Testis (tissue), 2 donors: Measurements from ENCODE around the gene NAP1L5.

ENCODE experiments used
- POLR2A ChIP-seq: fragments of 450-650 bp; IDR thresholded peaks from one replicate; pipeline ENCODE4 v1.6.1; 2017; ENCODE audit warnings: antibody characterized with exemption, mild to moderate bottlenecking, moderate library complexity
- TF ChIP-seq, protein P1 (sequence below), 3 experiments: fragments of 450-650 bp in 2 of 3; fragments of 200-600 bp in 1 of 3; sonication (generic) in 1 of 3; IDR thresholded peaks; one replicate each; pipeline ENCODE4 v1.5.1; 2016 to 2019; ENCODE audit warnings: antibody characterized with exemption in 3 of 3, mild to moderate bottlenecking in 2 of 3, moderate library complexity in 1 of 3

DNA sequence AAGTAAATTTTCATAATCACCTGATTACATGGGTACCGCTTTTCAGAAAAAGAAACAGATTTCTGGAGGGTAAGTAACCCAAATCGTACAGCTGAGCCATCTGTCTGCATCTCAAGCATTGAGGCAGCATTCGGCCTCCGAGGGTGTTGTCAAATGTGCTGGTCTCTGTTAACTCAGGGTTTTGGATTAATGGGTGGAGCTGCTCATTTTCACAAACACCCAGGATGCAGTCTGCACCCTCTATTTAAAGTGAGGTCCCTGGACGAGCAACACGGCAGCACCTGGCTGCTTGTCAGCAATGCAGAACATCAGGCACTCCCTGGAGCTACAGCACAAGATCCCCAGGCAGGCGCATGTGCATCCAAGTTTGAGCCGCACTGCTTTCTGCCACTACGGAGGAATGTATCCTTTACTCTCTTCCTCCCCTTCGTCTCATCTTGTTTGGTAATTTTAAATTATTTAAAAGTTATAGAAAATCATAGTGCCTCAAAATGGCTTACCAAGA, 24.7 kb upstream of the NAP1L5 start:
- TF ChIP-seq, protein P1, sequence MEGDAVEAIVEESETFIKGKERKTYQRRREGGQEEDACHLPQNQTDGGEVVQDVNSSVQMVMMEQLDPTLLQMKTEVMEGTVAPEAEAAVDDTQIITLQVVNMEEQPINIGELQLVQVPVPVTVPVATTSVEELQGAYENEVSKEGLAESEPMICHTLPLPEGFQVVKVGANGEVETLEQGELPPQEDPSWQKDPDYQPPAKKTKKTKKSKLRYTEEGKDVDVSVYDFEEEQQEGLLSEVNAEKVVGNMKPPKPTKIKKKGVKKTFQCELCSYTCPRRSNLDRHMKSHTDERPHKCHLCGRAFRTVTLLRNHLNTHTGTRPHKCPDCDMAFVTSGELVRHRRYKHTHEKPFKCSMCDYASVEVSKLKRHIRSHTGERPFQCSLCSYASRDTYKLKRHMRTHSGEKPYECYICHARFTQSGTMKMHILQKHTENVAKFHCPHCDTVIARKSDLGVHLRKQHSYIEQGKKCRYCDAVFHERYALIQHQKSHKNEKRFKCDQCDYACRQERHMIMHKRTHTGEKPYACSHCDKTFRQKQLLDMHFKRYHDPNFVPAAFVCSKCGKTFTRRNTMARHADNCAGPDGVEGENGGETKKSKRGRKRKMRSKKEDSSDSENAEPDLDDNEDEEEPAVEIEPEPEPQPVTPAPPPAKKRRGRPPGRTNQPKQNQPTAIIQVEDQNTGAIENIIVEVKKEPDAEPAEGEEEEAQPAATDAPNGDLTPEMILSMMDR (IDR thresholded peaks at IDR 0.05) = no peak
- TF ChIP-seq POLR2A = no peak
